ENCODE measurements around the gene MPHOSPH8. TPM values are rescaled to one million over a fixed set of nuclear protein-coding genes. Genes with fewer than 3 reads are reported as not detected.

Gene MPHOSPH8
- total RNA-seq, 4 donors from 2014 or later: 28.7 to 35.1 (median 31.7) TPM

DNA sequence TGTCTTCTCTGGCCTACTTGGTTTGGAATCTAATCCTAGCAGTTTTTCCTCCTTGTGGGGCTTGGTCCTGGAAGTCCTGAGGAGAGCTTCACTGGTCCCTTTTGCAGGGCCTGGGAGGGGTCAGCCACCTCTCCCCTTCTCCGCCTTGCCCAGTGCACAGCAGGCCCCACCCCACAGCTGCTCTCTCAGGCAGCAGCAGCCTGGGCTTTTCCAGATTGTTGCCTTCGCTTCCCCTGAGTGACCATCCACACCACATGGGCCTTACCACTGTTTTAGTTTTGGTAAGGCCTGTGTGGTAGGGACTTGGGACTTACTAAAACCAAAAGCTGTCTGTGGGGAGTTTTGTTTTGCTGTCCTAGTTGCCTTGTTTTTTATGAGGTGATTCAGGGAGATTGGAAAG is 11.5 kb downstream of the MPHOSPH8 start:
- Histone ChIP-seq H3K36me3 (peaks cover 9 to 19% of the 10 kb centered on the region in 2 donors), H3K27me3 (no peaks in the 10 kb centered on the region), H3K4me1 (no peaks in the 10 kb centered on the region), H3K27ac (no peak overlapping the region), H3K9me3 (no peaks in the 10 kb centered on the region), H3K4me3 (replicated peaks in 1 of 3) (no peak overlapping the region)
- 95 to 100% methylated on average over 2 of the region's 2 CpGs for WGBS, 2 donors
- intact Hi-C loops (cut with DNase I): no loop called here
- TF ChIP-seq CTCF (IDR thresholded peaks at IDR 0.05): no peak
- no peak for TF ChIP-seq POLR2A (IDR thresholded peaks at IDR 0.05)
- no peak for DNase-seq

GRCh38 chr13:19646063-19646462 is 12.6 kb downstream of the MPHOSPH8 start:
- no peaks in the 10 kb centered on the region for H3K27me3 ChIP-seq
- H3K4me1 ChIP-seq: no peaks in the 10 kb centered on the region
- H3K36me3 ChIP-seq: peaks cover 14 to 27% of the 10 kb centered on the region in 2 donors
- H3K9me3 ChIP-seq: no peaks in the 10 kb centered on the region
- DNase-seq: no peak
- intact Hi-C loops (cut with DNase I): no loop called here
- TF ChIP-seq POLR2A (IDR thresholded peaks at IDR 0.05): no peak
- no peak for TF ChIP-seq CTCF (IDR thresholded peaks at IDR 0.05)
- no peak overlapping the region for H3K4me3 ChIP-seq (replicated peaks in 1 of 3)
- 85 to 91% methylated on average over 4 of the region's 4 CpGs for WGBS, 2 donors
- H3K27ac ChIP-seq: no peak overlapping the region

GRCh38 chr13:19650742-19651141 is 17.3 kb downstream of the MPHOSPH8 start:
- Histone ChIP-seq H3K4me1 (no peaks in the 10 kb centered on the region), H3K36me3 (peaks cover 6 to 25% of the 10 kb centered on the region in 2 donors), H3K4me3 (replicated peaks in 1 of 3) (no peak overlapping the region), H3K27me3 (no peaks in the 10 kb centered on the region), H3K27ac (no peak overlapping the region), H3K9me3 (no peaks in the 10 kb centered on the region)
- TF ChIP-seq CTCF (IDR thresholded peaks at IDR 0.05) (no peak), POLR2A (IDR thresholded peaks at IDR 0.05) (no peak)
- no peak for DNase-seq
- intact Hi-C loops (cut with DNase I): no loop called here
- 95% methylated on average over 4 of the region's 4 CpGs for whole genome bisulfite sequencing, 2 donors

GRCh38 chr13:19657872-19658591 is 24.6 kb downstream of the MPHOSPH8 start:
- intact Hi-C loops (cut with DNase I): no loop called here
- 61 to 65% methylated on average over 4 of the region's 4 CpGs for WGBS, 2 donors
- DNase-seq: no peak
- no peak overlapping the region for H3K4me3 ChIP-seq (replicated peaks in 1 of 3)
- no peak overlapping the region for H3K27ac ChIP-seq
- peaks cover 26 to 32% of the 10 kb centered on the region in 2 donors for H3K36me3 ChIP-seq
- no peaks in the 10 kb centered on the region for H3K27me3 ChIP-seq
- no peaks in the 10 kb centered on the region for H3K4me1 ChIP-seq
- TF ChIP-seq POLR2A (IDR thresholded peaks at IDR 0.05) (no peak), CTCF (IDR thresholded peaks at IDR 0.05) (no peak)
- H3K9me3 ChIP-seq: no peaks in the 10 kb centered on the region

DNA sequence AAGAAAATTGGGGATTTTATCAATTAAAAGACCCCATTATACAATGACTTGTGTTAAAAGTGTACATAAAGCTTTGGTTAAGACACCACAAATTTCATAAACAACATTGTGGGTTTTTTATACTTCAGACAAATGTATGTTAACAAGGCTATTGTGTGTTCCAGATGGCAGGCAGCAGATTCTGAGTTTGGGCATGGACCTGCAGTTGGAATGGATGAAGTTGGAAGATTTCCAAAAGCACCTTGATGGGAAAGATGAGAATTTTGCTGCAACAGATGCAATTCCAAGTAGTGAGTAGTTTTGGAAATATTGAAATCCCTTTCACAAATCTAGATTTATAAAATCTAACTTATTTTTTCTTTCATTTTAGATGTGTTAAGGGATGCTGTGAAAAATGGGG is 25.4 kb downstream of the MPHOSPH8 start:
- Histone ChIP-seq H3K36me3 (peaks cover 34 to 40% of the 10 kb centered on the region in 2 donors), H3K27ac (no peak overlapping the region), H3K9me3 (no peaks in the 10 kb centered on the region), H3K27me3 (no peaks in the 10 kb centered on the region), H3K4me3 (replicated peaks in 1 of 3) (no peak overlapping the region), H3K4me1 (no peaks in the 10 kb centered on the region)
- TF ChIP-seq POLR2A (IDR thresholded peaks at IDR 0.05): no peak
- no peak for TF ChIP-seq CTCF (IDR thresholded peaks at IDR 0.05)
- intact Hi-C loops (cut with DNase I): no loop called here
- no peak for DNase-seq

Measured in thyroid gland (tissue), 4 donors.